Panc1 (cell line): ENCODE data around the gene TOP2A. TPM values are rescaled to one million over a fixed set of nuclear protein-coding genes. Genes with fewer than 3 reads are reported as not detected.

Experiments used
- ATAC-seq: fragments of 200-7000 bp; cut with Tn5 transposase; 2 replicates; pipeline ENCODE4 v1.9.1; 2020; ENCODE audit warnings: mild to moderate bottlenecking, moderate library complexity
- BruUV-seq: library from RNA; stranded (reverse); fragments of 400-500 nt; replicated peaks from 2 replicates; lab custom pipeline; 2021; lab: Mats Ljungman, UMichigan
- CTCF ChIA-PET: fragments of 300-600 bp; sonication (Branson Sonifier 250); formaldehyde crosslinking; loops from one replicate; lab custom pipeline; 2022; ENCODE audit warnings: antibody characterized with exemption; lab: Charles Lee
- POLR2A ChIA-PET: fragments of 300-600 bp; sonication (Branson Sonifier 250); formaldehyde crosslinking; loops from one replicate; lab custom pipeline; 2022; ENCODE audit warnings: antibody characterized with exemption; lab: Charles Lee
- DNase-seq: peaks from one replicate; pipeline ENCODE4 v3.0.0-alpha.2; 2010; ENCODE audit warnings: low read depth, low spot score
- H3K27ac ChIP-seq: 2 replicates; pipeline ENCODE4 v1.5.1; 2011; ENCODE audit warnings: mild to moderate bottlenecking, low read length, inconsistent platforms
- H3K27me3 ChIP-seq: fragments of 200-500 bp; sonication (Bioruptor generic); 2 replicates; pipeline ENCODE4 v1.6.0; 2014; ENCODE audit warnings: low read length, inconsistent platforms; ENCODE audit not compliant: control insufficient read depth, insufficient read depth
- H3K36me3 ChIP-seq: fragments of 200-500 bp; sonication (Bioruptor generic); 2 replicates; pipeline ENCODE4 v1.5.1; 2014; ENCODE audit warnings: inconsistent platforms, mild to moderate bottlenecking, low read length, moderate library complexity; ENCODE audit not compliant: control insufficient read depth, insufficient read depth
- H3K4me1 ChIP-seq: 2 replicates; pipeline ENCODE4 v1.5.1; 2011; ENCODE audit warnings: inconsistent platforms, mild to moderate bottlenecking, low read length, moderate library complexity; ENCODE audit not compliant: control insufficient read depth, insufficient read depth
- H3K4me3 ChIP-seq, 2 experiments: 2 replicates each; pipeline ENCODE4 v1.5.1; 2011 to 2012; ENCODE audit warnings: low read depth in 2 of 2, low read length in 2 of 2, mild to moderate bottlenecking in 2 of 2, inconsistent platforms in 1 of 2, moderate library complexity in 1 of 2
- H3K9me3 ChIP-seq: fragments of 200-500 bp; sonication (Bioruptor generic); 2 replicates; pipeline ENCODE4 v1.5.1; 2014; ENCODE audit warnings: low read depth, mild to moderate bottlenecking, inconsistent platforms, low read length, moderate library complexity; ENCODE audit not compliant: control insufficient read depth, insufficient read depth
- POLR2AphosphoS5 ChIP-seq: IDR thresholded peaks from 2 replicates; pipeline ENCODE4 v1.6.1; 2012; ENCODE audit warnings: mild to moderate bottlenecking, low read depth, low read length, moderate library complexity
- REST ChIP-seq, 2 experiments: IDR thresholded peaks; 2 replicates each; pipeline ENCODE4 v1.6.1; 2011 to 2012; ENCODE audit warnings: low read depth in 2 of 2, control low read depth in 1 of 2, low read length in 1 of 2, mild to moderate bottlenecking in 1 of 2, moderate library complexity in 1 of 2; ENCODE audit not compliant: insufficient read depth in 1 of 2
- SIN3A ChIP-seq: IDR thresholded peaks from 2 replicates; pipeline ENCODE4 v1.6.1; 2012; ENCODE audit warnings: low read depth, mild to moderate bottlenecking, low read length, moderate library complexity, borderline replicate concordance; ENCODE audit not compliant: insufficient read depth
- TCF7L2 ChIP-seq: IDR thresholded peaks from 2 replicates; pipeline ENCODE4 v1.6.1; 2011; ENCODE audit warnings: mild to moderate bottlenecking, low read depth, low read length, inconsistent platforms
- in situ Hi-C: cut with HindIII; loops from 2 replicates; pipeline ENCODE4 v1.10.0; 2016; ENCODE audit warnings: low sequenced_read_pairs, low pct_unique_long_range_greater_than_20kb
- intact Hi-C: fragments of 100-400 bp; cut with micrococcal nuclease; formaldehyde crosslinking; loops from one replicate; pipeline ENCODE4 v1.10.0; 2022; ENCODE audit not compliant: unreplicated experiment
- total RNA-seq: library from RNA; stranded (reverse); gene quantifications from one replicate; pipeline ENCODE4 v1.2.1, GENCODE V29; 2021; ENCODE audit not compliant: unreplicated experiment
- TF ChIP-seq, protein P1 (sequence below): fragments of 450-650 bp; IDR thresholded peaks from 2 replicates; pipeline ENCODE4 v1.5.1; 2017; ENCODE audit warnings: mild to moderate bottlenecking

TOP2A gene
- total RNA-seq, 1 experiment from 2014 or later, result 230 TPM

- no peak overlapping the region for H3K27ac ChIP-seq
- H3K36me3 ChIP-seq, result peaks cover 58% of the 10 kb centered on the region
- H3K4me1 ChIP-seq, result peaks cover 11% of the 10 kb centered on the region
- BruUV-seq, result no TSS peak
- ChIA-PET POLR2A (no interaction called here), CTCF (interaction anchor here (0.9 kb wide), 1 partner anchor 120 kb away, joined by 3 read pairs; no protein-coding TSS in a partner anchor)
- intact Hi-C loops, result loop anchor here (10.0 kb wide), 1 partner anchor 108 kb away; the partner anchor contains the start of gene RARA
- no peak for DNase-seq
- no peaks in the 10 kb centered on the region for H3K9me3 ChIP-seq
- ATAC-seq, result no peak
- H3K27me3 ChIP-seq, result no peaks in the 10 kb centered on the region
- in situ Hi-C loops, result no loop called here
- no peak for TF ChIP-seq TCF7L2
- TF ChIP-seq POLR2AphosphoS5, result no peak
- TF ChIP-seq, protein P1, sequence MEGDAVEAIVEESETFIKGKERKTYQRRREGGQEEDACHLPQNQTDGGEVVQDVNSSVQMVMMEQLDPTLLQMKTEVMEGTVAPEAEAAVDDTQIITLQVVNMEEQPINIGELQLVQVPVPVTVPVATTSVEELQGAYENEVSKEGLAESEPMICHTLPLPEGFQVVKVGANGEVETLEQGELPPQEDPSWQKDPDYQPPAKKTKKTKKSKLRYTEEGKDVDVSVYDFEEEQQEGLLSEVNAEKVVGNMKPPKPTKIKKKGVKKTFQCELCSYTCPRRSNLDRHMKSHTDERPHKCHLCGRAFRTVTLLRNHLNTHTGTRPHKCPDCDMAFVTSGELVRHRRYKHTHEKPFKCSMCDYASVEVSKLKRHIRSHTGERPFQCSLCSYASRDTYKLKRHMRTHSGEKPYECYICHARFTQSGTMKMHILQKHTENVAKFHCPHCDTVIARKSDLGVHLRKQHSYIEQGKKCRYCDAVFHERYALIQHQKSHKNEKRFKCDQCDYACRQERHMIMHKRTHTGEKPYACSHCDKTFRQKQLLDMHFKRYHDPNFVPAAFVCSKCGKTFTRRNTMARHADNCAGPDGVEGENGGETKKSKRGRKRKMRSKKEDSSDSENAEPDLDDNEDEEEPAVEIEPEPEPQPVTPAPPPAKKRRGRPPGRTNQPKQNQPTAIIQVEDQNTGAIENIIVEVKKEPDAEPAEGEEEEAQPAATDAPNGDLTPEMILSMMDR, result no peak
- H3K4me3 ChIP-seq, result no peak overlapping the region
Measured at GRCh38 chr17:40412880-40413279, 4.8 kb downstream of the TOP2A start.

DNA sequence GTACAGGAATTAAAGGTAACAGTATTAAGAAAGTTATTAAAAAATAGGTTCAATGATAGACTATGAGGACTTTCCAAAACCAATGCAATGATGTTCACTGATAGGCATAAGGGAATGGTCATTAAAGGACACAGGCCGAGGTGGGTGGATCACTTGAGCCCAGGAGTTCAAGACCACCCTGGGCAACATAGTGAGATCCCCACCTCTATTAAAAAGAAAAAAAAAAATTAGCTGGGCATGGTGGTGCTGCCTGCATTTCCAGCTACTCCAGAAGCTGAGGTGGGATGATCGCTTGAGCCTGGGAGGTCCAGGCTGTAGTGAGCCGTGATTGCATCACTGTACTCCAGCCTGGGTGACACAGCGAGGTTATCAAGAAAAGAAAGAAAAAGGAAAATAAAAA, 5.9 kb downstream of the TOP2A start:
- in situ Hi-C loops (no loop called here), intact Hi-C loops (loop anchor here (10.0 kb wide), 1 partner anchor 107 kb away; the partner anchor contains the start of gene RARA)
- ATAC-seq, result no peak
- no peak for DNase-seq
- POLR2A ChIA-PET, result interaction anchor here (0.7 to 1.3 kb wide), 2 partner anchors 8 to 54 kb away, joined by 3 read pairs; no protein-coding TSS in a partner anchor
- Histone ChIP-seq H3K4me3 (no peak overlapping the region), H3K27me3 (no peaks in the 10 kb centered on the region), H3K36me3 (peaks cover 66% of the 10 kb centered on the region), H3K9me3 (no peaks in the 10 kb centered on the region), H3K27ac (no peak overlapping the region), H3K4me1 (peaks cover 11% of the 10 kb centered on the region)
- CTCF ChIA-PET, result interaction anchor here (0.9 kb wide), 1 partner anchor 121 kb away, joined by 3 read pairs; no protein-coding TSS in a partner anchor
- no TSS peak for BruUV-seq
- TF ChIP-seq, protein P1, result no peak
- TF ChIP-seq POLR2AphosphoS5, result no peak
- TF ChIP-seq SIN3A, result no peak
- no peak for TF ChIP-seq REST (IDR thresholded peaks at IDR 0.05; ENCODE audit: insufficient read depth in 1 of 2, low read depth in 2 of 2, low read length in 1 of 2)
- no peak for TF ChIP-seq TCF7L2
